ENCODE measurements around the gene PTBP1. TPM values are rescaled to one million over a fixed set of nuclear protein-coding genes. Genes with fewer than 3 reads are reported as not detected.

The PTBP1 gene
- total and polyA plus RNA-seq, 2 of the 13 experiments (the other 11 are each of a cell fraction or from before 2014, with no cell fraction given) = 195 to 288 TPM

DNA sequence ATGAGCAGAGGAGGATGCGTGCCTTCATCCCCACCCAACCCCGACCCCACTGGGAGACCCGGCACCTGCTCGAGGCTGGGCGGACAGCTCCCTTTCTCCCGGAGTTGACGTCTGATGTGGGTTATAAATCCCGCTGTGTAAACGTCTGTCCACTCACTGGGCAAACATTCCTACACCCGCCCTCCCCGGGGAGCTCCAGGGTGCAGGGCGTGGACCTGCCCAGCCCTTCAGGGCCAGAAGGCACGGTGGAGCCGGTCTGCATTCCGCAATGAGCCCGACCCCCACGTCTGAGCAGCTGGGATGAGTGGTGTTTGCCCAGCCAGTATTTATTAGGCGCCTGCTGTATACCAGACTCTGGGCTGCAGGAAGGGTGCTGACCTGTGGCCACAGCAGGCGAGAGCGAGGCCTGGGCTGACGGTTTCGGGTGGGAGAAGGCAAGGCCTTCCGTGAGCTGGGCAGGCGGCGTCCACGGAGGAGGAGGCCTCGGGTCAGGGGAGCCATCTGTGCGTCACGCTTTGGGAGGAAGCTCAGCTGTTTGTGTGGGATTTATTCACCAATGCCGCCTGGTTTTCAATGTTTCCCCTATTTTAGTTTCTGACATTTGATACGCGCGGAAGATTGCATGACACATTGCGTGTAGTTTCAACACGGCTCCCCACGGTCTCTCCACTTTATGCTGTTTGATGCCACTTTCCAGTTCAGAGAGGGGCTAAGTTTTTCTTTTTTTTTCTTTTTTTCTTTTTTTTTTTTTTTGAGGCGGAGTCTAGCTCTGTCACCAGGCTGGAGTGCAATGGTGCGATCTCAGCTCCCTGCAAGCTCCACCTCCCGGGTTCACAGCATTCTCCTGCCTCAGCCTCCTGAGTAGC is 44.4 kb upstream of the PTBP1 start (continued):
- TF ChIP-seq NCOA1 (CRISPR knock-in tag; IDR thresholded peaks at IDR 0.05) (0 out of 2 replicates have a peak, but pooled peaks have one; percentile 44), SOX6 (IDR thresholded peaks at IDR 0.05) (no peak), SOX6 (CRISPR knock-in tag; IDR thresholded peaks at IDR 0.05) (peak; percentile 36; the same call in 1 of the 2 replicates), ARHGAP35 (CRISPR knock-in tag; IDR thresholded peaks at IDR 0.05; ENCODE audit: borderline replicate concordance) (peak; percentile 21; the same call in 1 of the 2 replicates), TCF7 (IDR thresholded peaks at IDR 0.05; ENCODE audit: low read depth) (peak; percentile 82), PHF8 (CRISPR knock-in tag; IDR thresholded peaks at IDR 0.05) (peak; percentile 31; the same call in 1 of the 2 replicates), GFI1 (CRISPR knock-in tag; IDR thresholded peaks at IDR 0.05; ENCODE audit: borderline replicate concordance) (peak; percentile 100), ZBTB38 (CRISPR knock-in tag; IDR thresholded peaks at IDR 0.05) (0 out of 2 replicates have a peak, but pooled peaks have one; percentile 56), RCOR2 (CRISPR knock-in tag; IDR thresholded peaks at IDR 0.05) (peak; percentile 82; the same call in 1 of the 2 replicates), ISL2 (CRISPR knock-in tag; IDR thresholded peaks at IDR 0.05) (peak; percentile 32; the same call in 1 of the 2 replicates), NR2F6 (IDR thresholded peaks at IDR 0.05) (no peak; the same call in 1 of the 2 replicates), NR2F6 (CRISPR knock-in tag; IDR thresholded peaks at IDR 0.05) (peak; percentile 61), NFYC (CRISPR knock-in tag; IDR thresholded peaks at IDR 0.05) (peak; percentile 46; the same call in 1 of the 2 replicates), SAP130 (CRISPR knock-in tag; IDR thresholded peaks at IDR 0.05; ENCODE audit: low read depth) (peak; percentile 61; the same call in 1 of the 2 replicates)
- TF ChIP-seq, protein P1, sequence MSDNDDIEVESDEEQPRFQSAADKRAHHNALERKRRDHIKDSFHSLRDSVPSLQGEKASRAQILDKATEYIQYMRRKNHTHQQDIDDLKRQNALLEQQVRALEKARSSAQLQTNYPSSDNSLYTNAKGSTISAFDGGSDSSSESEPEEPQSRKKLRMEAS (IDR thresholded peaks at IDR 0.05) = peak; percentile 32; the same call in 1 of the 2 replicates
- TF ChIP-seq, protein P2, sequence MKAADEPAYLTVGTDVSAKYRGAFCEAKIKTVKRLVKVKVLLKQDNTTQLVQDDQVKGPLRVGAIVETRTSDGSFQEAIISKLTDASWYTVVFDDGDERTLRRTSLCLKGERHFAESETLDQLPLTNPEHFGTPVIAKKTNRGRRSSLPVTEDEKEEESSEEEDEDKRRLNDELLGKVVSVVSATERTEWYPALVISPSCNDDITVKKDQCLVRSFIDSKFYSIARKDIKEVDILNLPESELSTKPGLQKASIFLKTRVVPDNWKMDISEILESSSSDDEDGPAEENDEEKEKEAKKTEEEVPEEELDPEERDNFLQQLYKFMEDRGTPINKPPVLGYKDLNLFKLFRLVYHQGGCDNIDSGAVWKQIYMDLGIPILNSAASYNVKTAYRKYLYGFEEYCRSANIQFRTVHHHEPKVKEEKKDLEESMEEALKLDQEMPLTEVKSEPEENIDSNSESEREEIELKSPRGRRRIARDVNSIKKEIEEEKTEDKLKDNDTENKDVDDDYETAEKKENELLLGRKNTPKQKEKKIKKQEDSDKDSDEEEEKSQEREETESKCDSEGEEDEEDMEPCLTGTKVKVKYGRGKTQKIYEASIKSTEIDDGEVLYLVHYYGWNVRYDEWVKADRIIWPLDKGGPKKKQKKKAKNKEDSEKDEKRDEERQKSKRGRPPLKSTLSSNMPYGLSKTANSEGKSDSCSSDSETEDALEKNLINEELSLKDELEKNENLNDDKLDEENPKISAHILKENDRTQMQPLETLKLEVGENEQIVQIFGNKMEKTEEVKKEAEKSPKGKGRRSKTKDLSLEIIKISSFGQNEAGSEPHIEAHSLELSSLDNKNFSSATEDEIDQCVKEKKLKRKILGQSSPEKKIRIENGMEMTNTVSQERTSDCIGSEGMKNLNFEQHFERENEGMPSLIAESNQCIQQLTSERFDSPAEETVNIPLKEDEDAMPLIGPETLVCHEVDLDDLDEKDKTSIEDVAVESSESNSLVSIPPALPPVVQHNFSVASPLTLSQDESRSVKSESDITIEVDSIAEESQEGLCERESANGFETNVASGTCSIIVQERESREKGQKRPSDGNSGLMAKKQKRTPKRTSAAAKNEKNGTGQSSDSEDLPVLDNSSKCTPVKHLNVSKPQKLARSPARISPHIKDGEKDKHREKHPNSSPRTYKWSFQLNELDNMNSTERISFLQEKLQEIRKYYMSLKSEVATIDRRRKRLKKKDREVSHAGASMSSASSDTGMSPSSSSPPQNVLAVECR (CRISPR knock-in tag; IDR thresholded peaks at IDR 0.05; ENCODE audit: borderline replicate concordance) = peak; percentile 61; the same call in 1 of the 2 replicates
- TF ChIP-seq, protein P3, sequence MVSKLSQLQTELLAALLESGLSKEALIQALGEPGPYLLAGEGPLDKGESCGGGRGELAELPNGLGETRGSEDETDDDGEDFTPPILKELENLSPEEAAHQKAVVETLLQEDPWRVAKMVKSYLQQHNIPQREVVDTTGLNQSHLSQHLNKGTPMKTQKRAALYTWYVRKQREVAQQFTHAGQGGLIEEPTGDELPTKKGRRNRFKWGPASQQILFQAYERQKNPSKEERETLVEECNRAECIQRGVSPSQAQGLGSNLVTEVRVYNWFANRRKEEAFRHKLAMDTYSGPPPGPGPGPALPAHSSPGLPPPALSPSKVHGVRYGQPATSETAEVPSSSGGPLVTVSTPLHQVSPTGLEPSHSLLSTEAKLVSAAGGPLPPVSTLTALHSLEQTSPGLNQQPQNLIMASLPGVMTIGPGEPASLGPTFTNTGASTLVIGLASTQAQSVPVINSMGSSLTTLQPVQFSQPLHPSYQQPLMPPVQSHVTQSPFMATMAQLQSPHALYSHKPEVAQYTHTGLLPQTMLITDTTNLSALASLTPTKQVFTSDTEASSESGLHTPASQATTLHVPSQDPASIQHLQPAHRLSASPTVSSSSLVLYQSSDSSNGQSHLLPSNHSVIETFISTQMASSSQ (IDR thresholded peaks at IDR 0.05; ENCODE audit: low read depth) = no peak
- TF ChIP-seq, protein P3 (CRISPR knock-in tag; IDR thresholded peaks at IDR 0.05; ENCODE audit: borderline replicate concordance) = no peak
- TF ChIP-seq, protein P4, sequence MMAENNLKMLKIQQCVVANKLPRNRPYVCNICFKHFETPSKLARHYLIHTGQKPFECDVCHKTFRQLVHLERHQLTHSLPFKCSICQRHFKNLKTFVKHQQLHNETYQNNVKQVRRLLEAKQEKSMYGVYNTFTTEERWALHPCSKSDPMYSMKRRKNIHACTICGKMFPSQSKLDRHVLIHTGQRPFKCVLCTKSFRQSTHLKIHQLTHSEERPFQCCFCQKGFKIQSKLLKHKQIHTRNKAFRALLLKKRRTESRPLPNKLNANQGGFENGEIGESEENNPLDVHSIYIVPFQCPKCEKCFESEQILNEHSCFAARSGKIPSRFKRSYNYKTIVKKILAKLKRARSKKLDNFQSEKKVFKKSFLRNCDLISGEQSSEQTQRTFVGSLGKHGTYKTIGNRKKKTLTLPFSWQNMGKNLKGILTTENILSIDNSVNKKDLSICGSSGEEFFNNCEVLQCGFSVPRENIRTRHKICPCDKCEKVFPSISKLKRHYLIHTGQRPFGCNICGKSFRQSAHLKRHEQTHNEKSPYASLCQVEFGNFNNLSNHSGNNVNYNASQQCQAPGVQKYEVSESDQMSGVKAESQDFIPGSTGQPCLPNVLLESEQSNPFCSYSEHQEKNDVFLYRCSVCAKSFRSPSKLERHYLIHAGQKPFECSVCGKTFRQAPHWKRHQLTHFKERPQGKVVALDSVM (CRISPR knock-in tag; IDR thresholded peaks at IDR 0.05) = no peak
